Embryonic facial prominence (tissue), 1 donor: ENCODE results near the gene NT5C3B.
"Not testable (repeated sequence)": the region's sequence is repeated elsewhere in the genome, so short reads cannot be mapped to it uniquely, and the experiment has no call there.

Experiments
- DNase-seq: peaks from one replicate; pipeline ENCODE4 v3.0.0-alpha.2; 2016; ENCODE audit errors: extremely low spot score

The NT5C3B gene

DNA sequence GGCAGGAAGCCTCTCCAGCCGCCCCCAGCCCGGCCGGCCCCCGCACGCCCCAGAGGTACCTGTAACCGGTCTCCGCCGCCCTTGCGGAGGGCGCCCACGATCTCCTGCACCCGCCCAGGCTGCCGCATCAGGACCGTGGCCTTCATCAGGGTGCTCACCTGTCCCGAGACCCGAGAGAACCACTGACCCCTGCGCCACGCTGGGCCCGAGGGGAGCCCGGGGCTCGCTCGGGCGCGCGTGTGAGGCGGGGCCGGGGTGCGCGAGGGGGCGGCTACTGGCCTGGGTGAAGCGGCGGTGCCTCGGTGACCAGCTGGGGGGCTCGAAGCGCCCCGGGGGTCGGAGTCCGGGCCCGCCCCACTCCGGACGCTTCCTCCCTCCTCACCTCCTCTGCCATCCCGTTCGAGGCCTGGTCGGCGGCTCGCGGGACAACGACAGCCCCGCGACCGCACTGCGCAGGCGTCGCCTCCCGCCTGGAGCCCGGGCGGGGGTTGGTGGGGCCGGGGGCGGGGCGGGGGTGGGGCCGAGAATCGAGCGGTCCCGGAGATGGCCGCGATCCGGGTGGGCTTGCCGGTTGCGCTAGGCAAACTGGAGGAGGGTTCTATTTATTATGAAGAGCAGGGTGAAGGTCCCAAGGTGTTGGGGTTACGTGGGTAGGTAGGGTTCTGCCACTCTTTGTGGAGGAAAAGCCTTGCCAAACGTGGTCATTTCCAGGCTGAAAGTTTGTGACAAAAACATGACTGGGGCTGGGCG is at the start of gene NT5C3B:
Gene NT5C3B, minus strand, starts transcription at position 433 of the 750 bp plus-strand sequence. Its CDS starts 39 bp downstream, at position 394.
- DNase-seq, result no peak

DNA sequence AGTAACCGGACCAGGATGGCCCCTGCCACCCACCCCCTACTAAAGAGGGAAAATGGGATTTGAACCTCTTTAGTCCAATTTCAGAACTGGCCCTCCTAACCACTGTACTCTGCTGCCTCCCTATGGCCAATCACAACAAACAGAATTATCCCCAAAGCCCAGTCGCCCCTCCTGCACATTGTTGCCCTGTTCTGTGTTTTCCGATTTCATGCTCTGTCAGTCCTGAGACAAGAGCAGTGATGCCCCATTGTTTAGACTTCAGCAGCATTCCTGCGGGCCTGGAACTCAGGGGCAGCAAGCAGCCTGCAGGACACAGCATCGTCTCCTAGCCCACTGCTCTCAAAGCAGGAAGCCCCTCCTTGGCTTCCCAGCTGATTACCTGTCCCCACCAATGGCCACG is 49.7 kb upstream of the NT5C3B start:
- no peak for DNase-seq

- DNase-seq, result no peak
These were observed 46.7 kb upstream of the NT5C3B start for GRCh38 chr17:41882756-41883155.

DNA sequence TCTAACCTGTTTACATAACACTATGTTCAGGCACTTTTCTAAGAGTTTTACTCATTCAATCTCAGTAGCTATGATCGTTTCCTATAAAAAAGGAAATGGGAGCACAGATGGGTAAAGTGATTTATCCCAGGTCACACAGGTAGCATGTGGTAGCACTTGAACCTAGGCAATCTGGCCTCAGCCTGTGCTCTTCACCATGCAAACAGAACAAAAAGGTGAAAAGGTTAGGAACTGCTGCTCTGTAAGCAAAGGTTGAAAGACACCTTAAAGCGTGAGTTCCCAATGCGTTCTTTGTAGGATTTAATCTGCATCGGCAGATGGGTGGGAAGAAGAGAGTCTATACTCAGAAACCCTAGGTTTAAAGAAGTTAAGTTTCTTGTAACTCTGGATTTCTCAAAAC is 44.1 kb upstream of the NT5C3B start:
- no peak for DNase-seq

DNA sequence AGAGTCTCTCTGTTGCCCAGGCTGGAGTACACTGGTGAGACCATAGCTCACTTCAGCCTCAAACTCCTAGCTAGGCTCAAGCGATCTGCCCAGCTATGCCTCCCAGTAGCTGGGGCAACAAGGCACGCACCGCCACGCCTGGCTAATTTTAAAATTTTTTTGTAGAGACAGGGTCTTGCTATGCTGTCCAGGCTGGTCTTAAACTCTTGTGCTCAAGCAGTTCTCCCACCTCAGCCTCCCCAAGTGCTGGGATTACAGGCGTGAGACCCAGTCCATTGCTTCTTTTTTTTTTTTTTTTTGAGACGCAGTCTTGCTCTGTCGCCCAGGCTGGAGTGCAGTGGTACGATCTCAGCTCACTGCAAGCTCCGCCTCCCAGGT is 38.2 kb upstream of the NT5C3B start:
- not testable (repeated sequence) for DNase-seq

- DNase-seq, result no peak
These were observed 37.7 kb upstream of the NT5C3B start for GRCh38 chr17:41873559-41874292.

DNA sequence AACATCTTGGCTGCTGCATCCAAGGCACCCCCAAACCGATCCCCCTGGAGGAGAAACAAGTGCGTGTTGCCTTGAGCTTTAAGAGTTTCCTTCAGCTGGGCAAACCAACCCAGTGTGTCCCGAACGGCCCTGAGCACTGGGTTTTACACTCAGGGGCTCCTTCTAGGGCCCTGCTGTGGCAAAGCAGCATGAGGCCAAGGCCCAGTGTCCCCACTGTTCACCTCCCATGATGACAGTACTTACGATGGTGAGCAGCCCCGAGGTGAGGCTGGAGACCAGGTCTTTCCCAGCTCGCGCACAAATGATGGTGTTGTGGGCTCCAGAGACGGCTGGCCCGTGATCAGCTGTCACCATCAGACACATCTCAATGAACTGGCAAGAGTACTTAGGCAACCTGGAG is 35.8 kb upstream of the NT5C3B start:
- DNase-seq, result no peak

GRCh38 chr17:41870627-41871026 is 34.6 kb upstream of the NT5C3B start:
- DNase-seq, result no peak

GRCh38 chr17:41870097-41870496 is 34.1 kb upstream of the NT5C3B start:
- DNase-seq, result no peak

- no peak for DNase-seq
These were observed 33.4 kb upstream of the NT5C3B start for GRCh38 chr17:41869426-41869825.

DNA sequence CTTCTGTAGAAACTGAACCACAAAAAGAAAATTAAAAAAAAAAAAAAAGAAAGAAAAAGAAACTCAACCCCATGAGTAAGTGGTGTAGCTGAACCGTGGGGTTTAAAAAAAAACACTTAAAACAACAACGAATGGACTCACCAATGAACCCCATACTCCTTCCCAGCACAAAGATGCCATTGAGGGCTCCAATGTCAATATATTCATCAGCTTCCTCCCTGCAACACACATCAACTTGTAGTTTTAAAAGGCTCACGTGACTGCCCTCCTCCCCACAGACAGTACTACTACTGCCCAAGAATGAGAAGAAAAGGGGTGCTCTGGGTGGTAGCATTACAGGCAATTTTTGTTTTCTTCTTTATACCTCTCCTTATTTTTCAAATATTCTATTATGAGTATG is 32.5 kb upstream of the NT5C3B start:
- no peak for DNase-seq

- no peak for DNase-seq
These were observed 29.5 kb upstream of the NT5C3B start for GRCh38 chr17:41865596-41865893.

- DNase-seq, result peak; percentile 86
These were observed 29.0 kb upstream of the NT5C3B start, which contains the start of gene KLHL11 for GRCh38 chr17:41864836-41865595. Gene KLHL11, minus strand, starts transcription at chr17:41865423. Its CDS starts 53 bp downstream, at chr17:41865370.

GRCh38 chr17:41864498-41864835 is 28.4 kb upstream of the NT5C3B start:
- peak; percentile 26 for DNase-seq

DNA sequence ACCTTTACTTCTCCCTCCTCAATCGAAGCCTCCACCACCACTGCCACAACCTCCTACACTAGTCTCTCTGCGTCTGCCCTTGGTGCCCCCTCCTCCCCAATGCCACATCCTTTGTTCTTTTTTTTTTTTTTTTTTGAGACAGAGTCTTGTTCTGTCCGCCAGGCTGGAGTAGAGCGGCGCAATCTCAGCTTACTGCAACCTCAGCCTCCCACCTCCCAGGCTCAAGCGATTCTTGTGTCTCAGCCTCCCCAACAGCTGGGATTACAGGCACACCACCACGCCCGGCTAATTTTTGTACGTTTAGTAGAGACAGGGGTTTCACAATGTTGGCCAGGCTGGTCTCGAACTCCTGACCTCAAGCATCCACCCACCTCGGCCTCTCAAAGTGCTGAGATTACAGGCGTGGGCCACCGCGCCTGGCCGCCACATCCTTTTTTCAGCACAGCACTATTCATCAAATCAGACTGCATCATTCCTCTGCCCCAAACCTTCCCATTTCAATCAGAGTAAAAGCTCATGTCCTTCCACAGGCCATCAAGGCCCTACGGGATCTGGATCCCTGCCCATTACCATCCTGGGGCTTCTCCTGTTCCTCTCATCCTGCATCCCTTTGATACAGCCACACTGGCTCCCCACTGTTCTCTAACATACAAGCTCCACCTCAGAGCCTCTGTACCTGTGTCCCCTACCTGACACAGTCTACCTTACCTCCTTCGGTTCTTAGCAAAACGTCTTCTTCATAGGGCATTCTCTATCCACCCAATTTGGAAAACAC is 27.2 kb upstream of the NT5C3B start:
- DNase-seq, result no peak

GRCh38 chr17:41860254-41860931 is 24.4 kb upstream of the NT5C3B start:
- DNase-seq, result no peak

DNA sequence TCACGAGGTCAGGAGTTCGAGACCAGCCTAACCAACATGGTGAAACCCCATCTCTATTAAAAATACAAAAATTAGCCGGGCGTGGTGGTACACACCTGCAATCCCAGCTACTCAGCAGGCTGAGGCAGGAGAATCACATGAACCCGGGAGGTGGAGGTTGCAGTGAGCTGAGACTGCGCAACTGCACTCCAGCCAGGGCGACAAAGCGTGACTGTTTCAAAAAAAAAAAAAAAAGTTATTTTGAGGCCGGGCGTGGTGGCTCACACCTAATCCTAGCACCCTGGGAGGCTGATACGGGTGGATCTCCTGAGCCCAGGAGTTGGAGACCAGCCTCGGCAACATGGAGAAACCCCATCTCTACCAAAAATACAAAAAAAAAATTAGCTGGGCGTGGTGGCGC is 15.3 kb upstream of the NT5C3B start:
- not testable (repeated sequence) for DNase-seq

DNA sequence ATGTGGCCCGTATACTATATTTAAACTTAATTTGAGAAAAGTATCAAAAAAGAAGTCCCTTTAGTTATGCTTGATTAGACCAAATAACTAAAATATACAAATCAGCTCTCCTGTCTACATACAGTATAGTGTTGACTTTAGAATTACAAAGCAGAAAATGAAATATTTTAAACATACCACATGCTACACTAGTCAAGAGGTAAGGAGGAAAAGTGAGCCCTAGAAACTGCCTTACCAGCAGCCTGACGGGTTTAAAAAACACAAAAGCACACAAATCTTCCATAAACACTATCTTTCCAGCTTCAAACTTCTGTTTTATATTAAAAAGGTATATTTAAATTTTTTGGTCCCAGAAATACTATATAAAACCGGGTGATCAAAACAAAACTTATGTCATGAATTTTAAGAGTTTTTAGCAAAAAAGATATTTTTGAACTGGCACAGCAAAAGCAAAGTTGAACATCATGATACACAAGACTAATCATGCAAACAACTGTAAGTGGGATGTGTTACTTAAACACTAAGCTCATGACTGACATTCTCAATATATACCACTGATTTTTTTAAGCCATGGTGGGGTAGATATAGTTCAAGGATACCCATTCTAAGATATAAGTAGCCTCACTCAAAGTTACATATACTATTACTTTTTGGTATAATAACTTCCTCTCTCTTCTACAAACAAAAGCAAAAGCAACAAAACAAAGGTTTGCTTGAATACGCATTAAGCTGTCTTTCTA is 13.4 kb upstream of the NT5C3B start:
- DNase-seq, result no peak

GRCh38 chr17:41848788-41849187 is 12.8 kb upstream of the NT5C3B start:
- DNase-seq, result no peak

- DNase-seq, result no peak
These were observed 8.9 kb upstream of the NT5C3B start for GRCh38 chr17:41844971-41845370.

DNA sequence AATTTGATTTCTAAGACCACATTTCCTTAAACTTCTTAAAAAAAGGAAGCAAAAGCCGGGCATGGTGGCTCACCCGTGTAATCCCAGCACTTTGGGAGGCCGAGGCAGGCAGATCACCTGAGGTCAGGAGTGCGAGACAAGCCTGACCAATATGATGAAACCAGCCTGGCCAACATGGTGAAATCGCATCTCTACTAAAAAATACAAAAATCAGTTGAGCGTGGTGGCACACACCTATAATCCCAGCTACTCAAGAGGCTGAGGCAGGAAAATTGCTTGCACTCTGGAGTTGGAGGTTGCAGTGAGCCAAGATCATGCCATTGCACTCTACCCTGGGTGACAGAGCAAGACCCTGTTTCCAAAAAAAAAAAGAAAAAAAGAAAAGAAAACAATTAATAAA is 4.7 kb upstream of the NT5C3B start:
- DNase-seq, result not testable (repeated sequence)
